Psoas muscle (tissue), 8 donors: ENCODE data around the gene GGT1. TPM values are rescaled to one million over a fixed set of nuclear protein-coding genes. Genes with fewer than 3 reads are reported as not detected.
"Not testable (repeated sequence)": the region's sequence is repeated elsewhere in the genome, so short reads cannot be mapped to it uniquely, and the experiment has no call there.

Experiments
- ATAC-seq, 4 donors: fragments of 200-7000 bp; cut with Tn5 transposase; one replicate each; pipeline ENCODE4 v1.9.1; 2020; ENCODE audit warnings: moderate library complexity in 3 of 4, mild to moderate bottlenecking in 2 of 4
- DNase-seq, 2 donors: peaks; one replicate each; pipeline ENCODE4 v3.0.0-alpha.2; 2020
- H3K27ac ChIP-seq: fragments of 200-600 bp; one replicate; pipeline ENCODE4 v1.8.0; 2022
- H3K27me3 ChIP-seq, 3 donors: fragments of 200-600 bp in 1 of 3; one replicate each; pipeline versions ENCODE4 v1.6.1 to v1.8.0; 2013 to 2022; ENCODE audit warnings: low read length in 2 of 3, mild to moderate bottlenecking in 2 of 3, moderate library complexity in 1 of 3; ENCODE audit not compliant: insufficient read depth in 3 of 3
- H3K36me3 ChIP-seq, 2 donors: fragments of 200-600 bp in 1 of 2; one replicate each; pipeline versions ENCODE4 v1.6.1 to v1.8.0; 2013 to 2022; ENCODE audit warnings: low read depth in 1 of 2, mild to moderate bottlenecking in 1 of 2, moderate library complexity in 1 of 2; ENCODE audit not compliant: insufficient read depth in 1 of 2
- H3K4me1 ChIP-seq: fragments of 200-600 bp; one replicate; pipeline ENCODE4 v1.8.0; 2022
- H3K4me3 ChIP-seq: fragments of 200-600 bp; one replicate; pipeline ENCODE4 v1.8.0; 2022; ENCODE audit warnings: mild to moderate bottlenecking
- H3K9me3 ChIP-seq: fragments of 200-600 bp; one replicate; pipeline ENCODE4 v1.8.0; 2022
- CTCF ChIP-seq: fragments of 200-600 bp; IDR thresholded peaks from one replicate; pipeline ENCODE4 v1.8.0; 2022; ENCODE audit warnings: antibody characterized with exemption
- WGBS, 3 donors: extraction: QIAGEN DNeasy Blood & Tissue Kit; methylation state at CpG; one replicate each; pipeline versions ENCODE4 v1.1.6 to v1.1.7; 2013; 5-methylcytosine and 5-hydroxymethylcytosine counted together
- intact Hi-C, 2 donors: fragments of 100-400 bp; cut with DNase I; formaldehyde crosslinking; loops; one replicate each; pipeline versions ENCODE4 v1.11.0 to v1.14.2; 2022
- polyA plus RNA-seq, 3 donors: library from polyadenylated mRNA; stranded (reverse); fragments of 200-250 nt; gene quantifications; one replicate each; pipeline ENCODE4 v1.2.3, GENCODE V29; 2013
- total RNA-seq, 4 donors: library from RNA; stranded (reverse); fragmentation: NEBNext Ultra II Directional in 2 of 4; extraction: Animal tissue kit (Norgen Biotek cat#: 25700) in 2 of 4; gene quantifications; one replicate each; pipeline versions ENCODE4 v1.2.1 to v1.2.4, GENCODE V29; 2021 to 2023
- donor health status: healthy with polysubstance abuse.
- donor health status: DM: no; HTN: no; CAD: no; lungs with moderate emphysema.
- donor health status: Bipolar disorder and iron deficiency.
- donor health status: healthy.
- donor health status: DM: yes; HTN: yes; CAD: no.
- donor health status: DM: no; HTN: no; CAD: no.
- donor health status: DM: no; HTN: no; CAD: no.
- donor health status: DM: yes; HTN: yes; CAD: no.

The GGT1 gene
- total and polyA plus RNA-seq, 7 donors: 0.52 to 2.6 (median 0.97) TPM

GRCh38 chr22:24622596-24622995 lies 19.6 kb downstream of the GGT1 start:
- ATAC-seq, DNase-seq, H3K27me3 ChIP-seq, intact Hi-C loops, H3K4me1 ChIP-seq, H3K4me3 ChIP-seq, H3K9me3 ChIP-seq, H3K36me3 ChIP-seq, H3K27ac ChIP-seq: not testable (repeated sequence)
- WGBS, 3 donors: 62 to 72% (median 66%) methylated on average over 2 of the region's 2 CpGs

GRCh38 chr22:24627911-24628310 lies 24.9 kb downstream of the GGT1 start:
- 91 to 98% (median 96%) methylated on average over 4 to 14 of the region's 16 CpGs for WGBS, 3 donors
- H3K4me1 ChIP-seq, ATAC-seq, H3K27me3 ChIP-seq, H3K9me3 ChIP-seq, intact Hi-C loops, H3K36me3 ChIP-seq, DNase-seq, H3K27ac ChIP-seq, H3K4me3 ChIP-seq: not testable (repeated sequence)

- H3K9me3 ChIP-seq, H3K27ac ChIP-seq, H3K36me3 ChIP-seq, H3K4me3 ChIP-seq, H3K4me1 ChIP-seq, intact Hi-C loops, H3K27me3 ChIP-seq, ATAC-seq: not testable (repeated sequence)
- peak; percentile 19 to 58 for DNase-seq
- TF ChIP-seq CTCF: peak; percentile 26
- 24 to 54% (median 28%) methylated on average over 7 to 9 of the region's 11 CpGs for WGBS, 3 donors
Measured at GRCh38 chr22:24629069-24629468, 26.1 kb downstream of the GGT1 start.

GRCh38 chr22:24630812-24631427 lies 27.9 kb downstream of the GGT1 start:
- H3K36me3 ChIP-seq, H3K9me3 ChIP-seq, H3K4me3 ChIP-seq, DNase-seq, H3K27ac ChIP-seq, H3K4me1 ChIP-seq, ATAC-seq, intact Hi-C loops, H3K27me3 ChIP-seq: not testable (repeated sequence)
- 54 to 67% (median 63%) methylated on average over 7 of the region's 7 CpGs for WGBS, 3 donors

GRCh38 chr22:24631430-24632122 lies 28.6 kb downstream of the GGT1 start:
- H3K36me3 ChIP-seq, H3K9me3 ChIP-seq, H3K27ac ChIP-seq, H3K4me3 ChIP-seq, ATAC-seq, intact Hi-C loops, H3K27me3 ChIP-seq, H3K4me1 ChIP-seq: not testable (repeated sequence)
- WGBS, 3 donors: 57 to 66% (median 60%) methylated on average over 13 to 16 of the region's 16 CpGs
- DNase-seq: peak in 1 of 2 donors; percentile 37

GRCh38 chr22:24632642-24633041 lies 29.6 kb downstream of the GGT1 start:
- 8 to 23% (median 23%) methylated on average over 7 to 13 of the region's 13 CpGs for WGBS, 3 donors
- intact Hi-C loops, H3K36me3 ChIP-seq, H3K27ac ChIP-seq, DNase-seq, H3K4me1 ChIP-seq, H3K4me3 ChIP-seq, ATAC-seq, H3K9me3 ChIP-seq, H3K27me3 ChIP-seq: not testable (repeated sequence)

GRCh38 chr22:24633231-24634023 lies 30.4 kb downstream of the GGT1 start:
- intact Hi-C loops, ATAC-seq: not testable (repeated sequence)

GRCh38 chr22:24634776-24635389 lies 31.9 kb downstream of the GGT1 start:
- H3K27ac ChIP-seq, H3K9me3 ChIP-seq, ATAC-seq, intact Hi-C loops, H3K4me1 ChIP-seq, DNase-seq, H3K27me3 ChIP-seq, H3K4me3 ChIP-seq, H3K36me3 ChIP-seq: not testable (repeated sequence)
- 50 to 56% (median 54%) methylated on average over 9 of the region's 10 CpGs for WGBS, 3 donors

More at GRCh38 chr22:24633231-24634023, 30.4 kb downstream of the GGT1 start:
- not testable (repeated sequence) for H3K9me3 ChIP-seq, H3K27ac ChIP-seq, H3K4me1 ChIP-seq, H3K36me3 ChIP-seq, H3K4me3 ChIP-seq, DNase-seq, H3K27me3 ChIP-seq
- WGBS, 3 donors: 45 to 51% (median 49%) methylated on average over 16 of the region's 16 CpGs

GRCh38 chr22:24636513-24636912 lies 33.5 kb downstream of the GGT1 start:
- H3K27ac ChIP-seq, ATAC-seq, DNase-seq, H3K4me3 ChIP-seq, intact Hi-C loops, H3K36me3 ChIP-seq, H3K4me1 ChIP-seq, H3K9me3 ChIP-seq, H3K27me3 ChIP-seq: not testable (repeated sequence)
- 86 to 91% (median 90%) methylated on average over 3 of the region's 3 CpGs for WGBS, 3 donors

- H3K36me3 ChIP-seq, ATAC-seq, H3K27ac ChIP-seq, H3K4me3 ChIP-seq, H3K9me3 ChIP-seq, H3K4me1 ChIP-seq, DNase-seq, H3K27me3 ChIP-seq, intact Hi-C loops: not testable (repeated sequence)
- WGBS, 3 donors: 64 to 82% (median 75%) methylated on average over 1 of the region's 1 CpG
Measured at GRCh38 chr22:24642307-24642706, 39.3 kb downstream of the GGT1 start.
